ENCODE results near the gene FAM78A. TPM values are rescaled to one million over a fixed set of nuclear protein-coding genes. Genes with fewer than 3 reads are reported as not detected.

FAM78A gene
- total and polyA plus RNA-seq, 11 donors: 13.6 to 37.9 (median 33.4) TPM

- H3K27ac ChIP-seq: peak overlapping the region in 11 of 12 donors; percentile 67 to 97 (median 83)
- peaks cover 0 to 28% (median 22%) of the 10 kb centered on the region in 9 donors for H3K36me3 ChIP-seq
- no peaks in the 10 kb centered on the region for H3K9me3 ChIP-seq
- TF ChIP-seq POLR2A (IDR thresholded peaks at IDR 0.05) (no peak), CTCF (IDR thresholded peaks at IDR 0.05) (no peak)
- intact Hi-C loops (cut with DNase I): no loop called here
- no peak for ATAC-seq
- 53 to 63% (median 58%) methylated on average over 8 of the region's 8 CpGs for WGBS, 4 donors
- no peaks in the 10 kb centered on the region for H3K27me3 ChIP-seq
- peak overlapping the region in 2 of 12 donors; percentile 10 to 30 for H3K4me3 ChIP-seq
- DNase-seq: peak in 4 of 5 donors; percentile 21 to 57 (median 38)
- H3K4me1 ChIP-seq: peaks cover 0 to 74% (median 41%) of the 10 kb centered on the region in 12 donors
Observed at GRCh38 chr9:131255676-131256197, 20.6 kb downstream of the FAM78A start.

- peaks cover 0 to 74% (median 41%) of the 10 kb centered on the region in 12 donors for H3K4me1 ChIP-seq
- TF ChIP-seq POLR2A (IDR thresholded peaks at IDR 0.05) (no peak), CTCF (IDR thresholded peaks at IDR 0.05) (no peak)
- WGBS, 4 donors: 81 to 88% (median 87%) methylated on average over 14 of the region's 14 CpGs
Observed at GRCh38 chr9:131254626-131255025, 21.7 kb downstream of the FAM78A start.

GRCh38 chr9:131253891-131254491 lies 22.3 kb downstream of the FAM78A start:
- H3K4me3 ChIP-seq: no peak overlapping the region
- no peaks in the 10 kb centered on the region for H3K9me3 ChIP-seq
- peaks cover 0 to 11% (median 5%) of the 10 kb centered on the region in 9 donors for H3K36me3 ChIP-seq
- ATAC-seq (peak; percentile 82 to 86 (median 86)), DNase-seq (peak; percentile 67 to 90 (median 81))
- H3K4me1 ChIP-seq: peaks cover 0 to 74% (median 38%) of the 10 kb centered on the region in 12 donors
- peak in 1 of 2 donors; percentile 31 for TF ChIP-seq POLR2A (IDR thresholded peaks at IDR 0.05)
- no peak for TF ChIP-seq CTCF (IDR thresholded peaks at IDR 0.05)
- no peaks in the 10 kb centered on the region for H3K27me3 ChIP-seq
- WGBS, 4 donors: 35 to 44% (median 42%) methylated on average over 7 to 14 of the region's 14 CpGs
- intact Hi-C loops (cut with DNase I): no loop called here
- H3K27ac ChIP-seq: peak overlapping the region; percentile 61 to 97 (median 78)

More at GRCh38 chr9:131254626-131255025, 21.7 kb downstream of the FAM78A start:
- Histone ChIP-seq H3K36me3 (peaks cover 0 to 17% (median 11%) of the 10 kb centered on the region in 9 donors), H3K27me3 (no peaks in the 10 kb centered on the region), H3K27ac (peak overlapping the region; percentile 61 to 97 (median 81)), H3K4me3 (no peak overlapping the region), H3K9me3 (no peaks in the 10 kb centered on the region)
- ATAC-seq: no peak
- intact Hi-C loops (cut with DNase I): no loop called here
- DNase-seq: no peak

- no peaks in the 10 kb centered on the region for H3K36me3 ChIP-seq
- no peaks in the 10 kb centered on the region for H3K27me3 ChIP-seq
- ATAC-seq: peak in 1 of 4 donors; percentile 2
- peak overlapping the region in 5 of 12 donors; percentile 0 to 97 (median 84) for H3K27ac ChIP-seq
- 88 to 93% (median 91%) methylated on average over 16 to 23 of the region's 23 CpGs for WGBS, 4 donors
- no peaks in the 10 kb centered on the region for H3K9me3 ChIP-seq
- intact Hi-C loops (cut with DNase I): no loop called here
- TF ChIP-seq POLR2A (IDR thresholded peaks at IDR 0.05): no peak
- no peak for TF ChIP-seq CTCF (IDR thresholded peaks at IDR 0.05)
- peak in 1 of 5 donors; percentile 68 for DNase-seq
- peak overlapping the region in 8 of 12 donors; percentile 10 to 63 (median 19) for H3K4me3 ChIP-seq
- H3K4me1 ChIP-seq: peaks cover 0 to 55% (median 27%) of the 10 kb centered on the region in 12 donors
Observed at GRCh38 chr9:131252120-131252519, 24.2 kb downstream of the FAM78A start.
